Measurements from ENCODE around the gene ZAR1.

Gene ZAR1

DNA sequence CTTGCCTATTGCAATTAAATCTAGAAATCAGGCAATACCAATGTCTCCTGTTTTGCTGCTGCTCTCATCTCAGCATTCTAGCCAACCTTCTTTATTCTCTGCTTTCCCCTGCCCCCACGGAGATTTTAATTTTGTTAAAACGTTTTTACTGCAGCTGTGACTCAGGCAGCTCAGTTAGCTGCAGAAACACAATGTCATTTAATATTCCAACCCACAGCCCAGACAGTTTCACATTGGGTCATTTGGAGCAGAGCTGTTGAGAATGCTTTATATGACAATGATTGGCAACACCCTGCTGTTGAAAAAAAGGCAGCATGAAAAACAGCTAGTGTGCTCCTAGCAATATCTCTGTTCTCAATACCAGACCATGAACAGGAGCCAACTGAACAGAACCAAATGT lies 19.5 kb upstream of the ZAR1 start:
- Histone ChIP-seq H3K27ac (ENCODE audit: low read depth, low read length, poor library complexity, severe bottlenecking) (no peak overlapping the region), H3K9me2 (ENCODE audit: low read depth, low read length) (no peaks in the 10 kb centered on the region), H3K9ac (ENCODE audit: low read length) (no peak overlapping the region), H3F3A (ENCODE audit: insufficient read depth, low read length) (no peaks in the 10 kb centered on the region), H3K4me3 (ENCODE audit: low read depth, low read length, poor library complexity, severe bottlenecking) (no peak overlapping the region), H3K4me1 (ENCODE audit: insufficient read depth, low read length, severe bottlenecking) (no peaks in the 10 kb centered on the region), H3K9me3 (ENCODE audit: low read length) (no peaks in the 10 kb centered on the region), H3K27me3 (ENCODE audit: insufficient read depth, low read length) (no peaks in the 10 kb centered on the region), H3K4me2 (ENCODE audit: low read length) (no peak overlapping the region), H4K20me1 (ENCODE audit: insufficient read depth, low read length) (no peaks in the 10 kb centered on the region), H2AFZ (ENCODE audit: low read length) (no peak overlapping the region), H3K79me2 (ENCODE audit: insufficient read depth, low read length) (no peaks in the 10 kb centered on the region), H3K36me3 (ENCODE audit: insufficient read depth, low read length) (no peaks in the 10 kb centered on the region)
- TF ChIP-seq EZH2 (IDR thresholded peaks at IDR 0.05; ENCODE audit: borderline replicate concordance, low read length): no peak
- TF ChIP-seq, protein P1, sequence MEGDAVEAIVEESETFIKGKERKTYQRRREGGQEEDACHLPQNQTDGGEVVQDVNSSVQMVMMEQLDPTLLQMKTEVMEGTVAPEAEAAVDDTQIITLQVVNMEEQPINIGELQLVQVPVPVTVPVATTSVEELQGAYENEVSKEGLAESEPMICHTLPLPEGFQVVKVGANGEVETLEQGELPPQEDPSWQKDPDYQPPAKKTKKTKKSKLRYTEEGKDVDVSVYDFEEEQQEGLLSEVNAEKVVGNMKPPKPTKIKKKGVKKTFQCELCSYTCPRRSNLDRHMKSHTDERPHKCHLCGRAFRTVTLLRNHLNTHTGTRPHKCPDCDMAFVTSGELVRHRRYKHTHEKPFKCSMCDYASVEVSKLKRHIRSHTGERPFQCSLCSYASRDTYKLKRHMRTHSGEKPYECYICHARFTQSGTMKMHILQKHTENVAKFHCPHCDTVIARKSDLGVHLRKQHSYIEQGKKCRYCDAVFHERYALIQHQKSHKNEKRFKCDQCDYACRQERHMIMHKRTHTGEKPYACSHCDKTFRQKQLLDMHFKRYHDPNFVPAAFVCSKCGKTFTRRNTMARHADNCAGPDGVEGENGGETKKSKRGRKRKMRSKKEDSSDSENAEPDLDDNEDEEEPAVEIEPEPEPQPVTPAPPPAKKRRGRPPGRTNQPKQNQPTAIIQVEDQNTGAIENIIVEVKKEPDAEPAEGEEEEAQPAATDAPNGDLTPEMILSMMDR (IDR thresholded peaks at IDR 0.05; ENCODE audit: low read length): no peak

DNA sequence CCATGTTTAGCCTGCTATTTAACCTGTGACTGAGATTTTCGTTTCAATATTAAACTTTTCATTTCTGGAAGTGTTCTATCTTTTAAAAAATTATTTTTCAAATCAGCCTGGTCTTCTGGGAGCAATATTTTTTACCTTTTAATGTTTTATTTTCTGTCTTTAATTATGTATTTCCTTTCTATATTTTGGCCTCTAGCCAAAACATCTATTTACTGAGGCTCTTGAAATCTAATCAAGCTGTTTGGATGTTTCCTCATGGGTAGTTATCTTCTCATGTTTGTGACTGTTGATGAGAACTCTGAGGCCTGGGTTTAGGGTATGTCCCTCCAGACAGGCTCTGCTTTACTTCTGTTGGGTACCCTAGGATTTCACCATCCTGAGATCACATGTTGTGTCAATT lies 17.3 kb upstream of the ZAR1 start:
- H3K9me3 ChIP-seq (ENCODE audit: low read length): no peaks in the 10 kb centered on the region
- H2AFZ ChIP-seq (ENCODE audit: low read length): no peak overlapping the region
- no peak overlapping the region for H3K9ac ChIP-seq (ENCODE audit: low read length)
- no peaks in the 10 kb centered on the region for H3K4me1 ChIP-seq (ENCODE audit: insufficient read depth, low read length, severe bottlenecking)
- H3F3A ChIP-seq (ENCODE audit: insufficient read depth, low read length): no peaks in the 10 kb centered on the region
- TF ChIP-seq, protein P1 (IDR thresholded peaks at IDR 0.05; ENCODE audit: low read length): no peak
- no peak for TF ChIP-seq EZH2 (IDR thresholded peaks at IDR 0.05; ENCODE audit: borderline replicate concordance, low read length)
- H3K27me3 ChIP-seq (ENCODE audit: insufficient read depth, low read length): no peaks in the 10 kb centered on the region
- H3K9me2 ChIP-seq (ENCODE audit: low read depth, low read length): no peaks in the 10 kb centered on the region
- H3K4me2 ChIP-seq (ENCODE audit: low read length): no peak overlapping the region
- H3K27ac ChIP-seq (ENCODE audit: low read depth, low read length, poor library complexity, severe bottlenecking): no peak overlapping the region
- H3K4me3 ChIP-seq (ENCODE audit: low read depth, low read length, poor library complexity, severe bottlenecking): no peak overlapping the region
- H4K20me1 ChIP-seq (ENCODE audit: insufficient read depth, low read length): no peaks in the 10 kb centered on the region
- no peaks in the 10 kb centered on the region for H3K36me3 ChIP-seq (ENCODE audit: insufficient read depth, low read length)
- no peaks in the 10 kb centered on the region for H3K79me2 ChIP-seq (ENCODE audit: insufficient read depth, low read length)

DNA sequence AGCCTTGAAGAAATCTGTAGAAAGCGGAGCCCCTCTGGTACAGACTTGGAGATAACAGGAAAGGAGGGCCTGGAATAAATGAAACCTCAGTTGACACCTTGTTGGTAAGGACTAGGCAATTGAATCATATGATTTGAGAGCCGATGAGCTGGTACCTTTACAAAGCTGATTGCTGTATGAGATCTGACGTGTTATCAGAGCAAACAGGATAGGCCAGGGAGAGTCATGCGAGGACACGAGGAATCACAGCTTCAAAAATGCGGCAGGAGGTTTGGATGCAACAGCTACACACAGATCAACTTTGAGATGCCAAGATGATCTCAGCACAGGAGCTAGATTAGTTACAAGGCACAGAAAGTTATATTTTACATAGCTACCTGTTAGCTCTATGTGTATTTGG lies 14.3 kb upstream of the ZAR1 start:
- TF ChIP-seq, protein P1 (IDR thresholded peaks at IDR 0.05; ENCODE audit: low read length): no peak
- no peak for TF ChIP-seq EZH2 (IDR thresholded peaks at IDR 0.05; ENCODE audit: borderline replicate concordance, low read length)
- no peaks in the 10 kb centered on the region for H3F3A ChIP-seq (ENCODE audit: insufficient read depth, low read length)
- H3K79me2 ChIP-seq (ENCODE audit: insufficient read depth, low read length): no peaks in the 10 kb centered on the region
- no peak overlapping the region for H3K4me2 ChIP-seq (ENCODE audit: low read length)
- no peaks in the 10 kb centered on the region for H3K36me3 ChIP-seq (ENCODE audit: insufficient read depth, low read length)
- H3K9ac ChIP-seq (ENCODE audit: low read length): no peak overlapping the region
- H3K27ac ChIP-seq (ENCODE audit: low read depth, low read length, poor library complexity, severe bottlenecking): no peak overlapping the region
- no peaks in the 10 kb centered on the region for H3K9me3 ChIP-seq (ENCODE audit: low read length)
- H3K4me3 ChIP-seq (ENCODE audit: low read depth, low read length, poor library complexity, severe bottlenecking): no peak overlapping the region
- no peaks in the 10 kb centered on the region for H3K9me2 ChIP-seq (ENCODE audit: low read depth, low read length)
- H3K4me1 ChIP-seq (ENCODE audit: insufficient read depth, low read length, severe bottlenecking): no peaks in the 10 kb centered on the region
- no peak overlapping the region for H2AFZ ChIP-seq (ENCODE audit: low read length)
- no peaks in the 10 kb centered on the region for H3K27me3 ChIP-seq (ENCODE audit: insufficient read depth, low read length)
- no peaks in the 10 kb centered on the region for H4K20me1 ChIP-seq (ENCODE audit: insufficient read depth, low read length)
